Activated T-cell treated with anti-CD3 and anti-CD28 coated beads for 4 hours (primary cell): Measurements from ENCODE around the gene CDS1.
"Not testable (repeated sequence)": the region's sequence is repeated elsewhere in the genome, so short reads cannot be mapped to it uniquely, and the experiment has no call there.

Source experiments
- DNase-seq: peaks from one replicate; pipeline ENCODE4 v3.0.0-alpha.2; 2020

The CDS1 gene

DNA sequence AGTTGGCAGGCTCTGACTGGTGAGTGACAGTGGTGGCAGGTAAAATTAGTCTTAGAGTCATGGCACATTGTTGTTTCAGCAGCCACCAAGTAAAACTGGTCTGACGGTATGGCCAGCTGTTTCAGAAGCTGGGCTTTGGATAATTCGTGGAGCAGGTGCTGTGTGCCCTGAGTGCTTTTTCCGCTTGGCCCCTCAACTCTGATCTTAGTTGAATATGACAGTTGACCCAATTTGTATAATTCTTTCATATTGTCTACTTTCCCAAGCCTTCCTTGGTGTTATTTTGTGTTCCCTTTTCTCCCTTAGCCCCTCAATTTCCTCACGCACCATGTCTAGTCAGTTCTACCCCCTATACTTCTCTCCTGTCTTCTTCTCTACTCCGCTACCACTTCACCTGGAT, 32.0 kb downstream of the CDS1 start:
- no peak for DNase-seq

DNA sequence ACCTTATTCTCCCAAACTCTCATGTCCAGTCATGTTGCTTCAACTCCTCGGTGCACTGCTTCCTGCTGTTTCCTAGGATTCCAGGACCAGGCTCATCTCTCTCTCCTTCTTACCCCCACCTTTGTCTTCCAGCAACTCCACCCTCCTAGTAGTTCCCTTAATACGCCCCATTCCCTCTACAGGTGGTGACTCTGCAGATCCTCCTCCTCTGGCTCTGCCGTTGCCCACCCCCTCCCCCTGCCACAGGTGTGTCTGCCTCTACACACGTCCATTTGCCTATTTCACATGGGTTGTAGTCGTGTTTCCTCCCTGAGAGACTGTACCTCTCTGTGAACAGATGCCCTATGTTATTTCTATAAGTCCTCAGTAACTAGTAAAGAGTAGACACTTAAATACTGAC, 32.4 kb downstream of the CDS1 start:
- DNase-seq = no peak

DNA sequence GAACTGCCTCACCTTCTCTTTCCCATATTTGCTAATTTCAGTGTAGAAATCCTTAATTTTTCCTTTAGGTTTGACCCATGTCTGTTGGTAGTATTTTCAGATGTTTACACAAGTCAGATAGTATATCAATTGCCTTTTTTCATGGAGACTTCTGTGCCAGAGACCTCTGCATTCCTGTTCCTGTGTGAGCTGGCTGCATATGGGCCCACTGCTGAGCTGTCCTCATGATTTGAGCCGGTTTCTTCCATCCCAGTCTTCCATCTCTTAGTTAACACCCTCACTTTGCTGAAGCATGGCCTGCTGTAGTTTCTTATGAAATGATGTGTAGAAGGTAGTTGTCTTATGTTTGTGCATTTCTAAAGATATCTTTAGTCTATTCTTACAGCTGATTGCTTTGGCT, 40.0 kb downstream of the CDS1 start:
- DNase-seq = no peak

DNA sequence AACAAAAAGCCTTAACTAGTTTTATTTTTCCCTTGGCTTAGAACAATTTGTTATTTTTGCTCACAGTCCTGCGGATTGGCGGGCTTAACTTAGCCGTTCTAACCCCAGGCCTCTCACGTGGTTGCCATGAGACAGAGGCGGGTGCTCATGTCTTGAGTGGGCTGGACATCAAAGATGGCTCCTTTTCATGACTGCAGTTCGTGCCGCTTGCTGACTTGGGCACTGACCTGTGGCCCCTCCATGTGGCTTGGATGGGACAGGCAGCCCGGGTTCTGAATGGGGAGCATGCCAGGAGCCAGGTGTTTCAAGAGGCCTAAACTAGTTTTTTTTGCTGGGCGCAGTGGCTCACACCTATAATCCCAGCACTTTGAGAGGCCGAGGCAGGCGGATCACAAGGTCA, 40.7 kb downstream of the CDS1 start:
- no peak for DNase-seq

DNA sequence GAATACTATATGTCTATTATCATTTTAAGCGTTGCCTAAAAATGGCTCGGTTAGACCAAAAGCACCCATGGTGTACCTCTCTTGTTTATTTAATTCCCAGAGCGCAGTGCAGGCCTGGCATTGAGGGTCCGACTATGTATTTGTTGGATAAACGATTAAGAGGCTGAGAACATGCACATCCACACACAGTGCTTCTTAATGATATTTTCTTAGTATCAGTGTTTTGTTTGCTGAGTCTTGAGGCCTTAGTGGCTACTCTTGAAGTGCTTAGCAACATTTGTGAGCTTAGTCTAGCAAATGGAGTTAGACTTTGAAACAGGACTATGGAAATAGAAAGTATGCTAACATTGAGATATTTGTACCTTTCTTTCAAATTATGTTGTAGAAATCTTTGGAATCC, 43.7 kb downstream of the CDS1 start:
- DNase-seq = no peak

DNA sequence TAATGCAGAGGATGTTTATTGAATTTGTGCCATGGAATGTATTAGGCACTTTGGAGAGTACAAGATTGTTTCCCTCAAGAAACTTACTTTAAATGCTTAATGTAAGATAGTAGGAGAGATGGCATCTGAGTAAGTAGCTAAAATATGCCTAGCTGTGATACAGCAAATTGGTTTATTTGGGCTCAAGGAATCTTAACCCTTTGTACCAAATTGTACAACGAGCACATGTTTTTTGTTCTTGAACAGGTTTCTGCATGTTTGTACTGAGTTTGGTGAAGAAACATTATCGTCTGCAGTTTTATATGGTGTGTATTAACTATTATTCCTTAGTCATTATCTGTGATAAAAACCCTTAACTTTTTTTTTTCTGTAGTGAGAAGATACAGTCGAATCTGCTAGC, 48.6 kb downstream of the CDS1 start:
- DNase-seq = no peak

DNA sequence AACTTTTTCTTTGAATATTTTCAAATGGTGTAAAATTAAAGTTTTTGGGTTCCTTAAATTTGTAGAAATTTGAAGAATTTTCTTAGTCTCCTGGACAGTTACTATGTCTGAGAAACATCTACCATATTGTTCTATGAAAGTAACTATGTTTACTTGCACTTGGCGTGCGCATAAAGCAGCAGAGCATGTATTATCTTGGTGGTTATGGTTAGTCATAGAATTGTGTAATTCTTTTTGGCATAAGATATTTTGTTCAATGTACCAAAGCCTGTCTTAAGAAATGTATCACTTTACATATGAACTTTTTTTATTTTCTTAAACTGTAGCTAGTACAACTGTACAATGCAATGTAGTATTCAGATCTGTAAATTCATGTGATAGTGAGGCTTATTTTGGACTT, 49.2 kb downstream of the CDS1 start:
- no peak for DNase-seq

DNA sequence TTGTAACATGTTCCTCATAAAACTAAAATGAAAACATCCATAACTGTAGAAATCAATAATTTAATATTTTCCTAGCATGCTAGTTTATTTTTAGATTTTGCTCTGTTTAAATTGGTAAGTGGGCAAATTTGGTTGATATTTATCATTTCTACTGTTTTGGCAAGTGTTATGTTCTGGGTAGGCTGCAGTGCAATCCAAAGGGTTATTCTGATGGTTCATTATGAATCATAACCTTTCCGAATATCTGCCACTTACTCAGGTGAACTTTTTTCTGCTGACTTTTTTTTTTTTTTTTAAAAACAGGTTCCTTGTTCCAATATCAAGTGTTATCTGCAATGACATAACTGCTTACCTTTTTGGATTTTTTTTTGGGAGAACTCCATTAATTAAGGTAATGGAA, 52.0 kb downstream of the CDS1 start:
- DNase-seq = no peak

DNA sequence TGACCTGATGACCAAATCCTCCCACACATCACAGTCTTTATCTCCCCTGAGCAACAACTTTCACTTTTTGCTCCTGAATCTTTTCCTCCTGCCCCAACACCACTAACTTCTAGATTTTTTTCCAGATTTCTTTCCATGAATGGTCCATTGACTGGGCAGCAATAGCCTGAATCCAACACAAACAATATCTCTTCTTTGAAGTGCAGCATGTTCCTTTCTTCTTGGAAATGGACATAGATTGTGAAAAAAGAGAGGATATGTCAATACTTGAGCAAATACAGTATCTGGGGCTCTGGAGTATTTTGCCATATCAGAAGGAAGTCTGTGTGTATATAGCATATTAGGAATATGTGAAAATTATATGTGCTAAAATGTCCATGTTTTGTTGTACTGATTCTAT, 55.2 kb downstream of the CDS1 start:
- DNase-seq = no peak

DNA sequence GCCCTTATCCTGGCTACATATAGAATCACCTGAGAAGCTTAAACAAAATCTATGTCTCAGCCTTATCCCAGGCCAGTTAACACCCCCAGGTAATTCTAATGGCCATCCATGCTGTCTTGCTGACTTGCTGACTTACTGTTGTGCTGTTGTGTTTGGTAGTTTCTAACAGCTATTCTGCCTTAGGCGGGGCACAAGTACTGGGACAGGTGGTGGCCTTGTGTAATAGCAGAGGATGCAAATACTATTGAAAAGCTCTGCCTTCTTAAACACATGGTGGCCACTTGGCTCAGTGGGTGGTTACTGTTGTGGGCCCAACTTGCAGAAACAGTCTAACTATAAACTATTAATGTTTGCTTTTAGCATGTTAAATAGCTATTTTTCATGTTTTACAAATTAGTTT, 56.2 kb downstream of the CDS1 start:
- DNase-seq = no peak

DNA sequence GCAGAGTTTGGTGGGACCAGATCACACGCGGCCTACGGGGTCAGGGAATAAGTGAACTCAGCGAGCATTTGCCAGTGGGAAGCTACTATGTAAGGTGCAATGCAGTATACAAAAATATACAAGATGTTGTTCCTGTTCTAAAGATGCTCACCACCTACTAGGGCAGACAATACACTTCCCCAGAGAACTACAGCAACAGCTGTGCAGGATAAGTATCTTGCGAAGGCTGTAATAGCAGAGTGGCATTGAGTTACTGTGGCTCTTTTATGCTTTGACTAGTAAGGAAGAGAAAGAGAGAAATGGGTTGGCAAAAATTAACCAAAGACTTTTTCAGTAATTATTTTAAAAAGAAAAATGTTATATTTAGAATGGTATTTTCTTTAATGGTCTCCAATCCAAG, 61.2 kb downstream of the CDS1 start:
- no peak for DNase-seq

DNA sequence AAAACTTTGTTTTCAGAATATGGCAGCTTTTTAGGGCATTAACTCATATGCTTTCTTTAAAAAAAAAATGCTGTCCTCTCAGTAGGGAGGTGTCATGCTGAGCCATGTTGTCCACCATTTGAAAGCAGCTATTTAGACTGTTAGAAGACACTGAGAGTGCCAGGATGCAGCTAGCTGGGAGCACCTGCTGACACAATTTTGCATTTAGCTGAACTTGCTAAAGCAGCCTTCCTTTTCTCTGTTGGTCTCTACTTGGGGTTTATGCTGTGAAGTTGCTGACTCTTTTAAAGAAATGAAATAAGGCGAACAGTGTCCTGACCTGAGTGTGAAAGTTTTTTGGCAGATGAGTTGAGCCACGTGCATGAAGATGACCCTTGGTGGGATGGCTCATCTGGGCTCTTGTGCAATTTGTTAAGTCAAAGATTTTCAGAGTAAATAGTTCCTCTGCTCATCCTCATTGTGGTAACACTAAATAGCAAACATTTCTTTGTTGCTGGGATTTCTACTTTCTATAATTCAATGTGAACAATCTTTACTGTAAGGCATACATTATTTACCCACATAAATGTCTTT, 64.5 kb downstream of the CDS1 start:
- no peak for DNase-seq

DNA sequence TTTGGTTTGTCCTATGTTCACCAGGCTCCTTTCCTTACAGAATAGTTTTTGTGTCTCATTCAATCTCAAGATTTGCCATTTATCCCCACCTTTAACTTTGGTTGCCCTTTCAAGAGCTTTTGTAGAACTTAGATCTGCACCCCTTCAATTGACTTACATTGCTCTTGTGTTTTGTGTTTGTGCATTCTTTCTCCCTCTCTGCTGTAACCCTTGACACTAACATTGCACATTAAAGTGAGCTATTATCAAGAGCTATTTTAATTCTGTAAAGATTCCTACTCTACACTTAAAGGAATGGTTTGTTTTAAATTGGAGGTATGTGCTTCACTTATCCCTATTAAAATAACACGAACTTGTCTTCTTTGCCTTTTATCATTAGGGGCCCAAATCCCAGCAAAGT, 65.3 kb downstream of the CDS1 start:
- no peak for DNase-seq

DNA sequence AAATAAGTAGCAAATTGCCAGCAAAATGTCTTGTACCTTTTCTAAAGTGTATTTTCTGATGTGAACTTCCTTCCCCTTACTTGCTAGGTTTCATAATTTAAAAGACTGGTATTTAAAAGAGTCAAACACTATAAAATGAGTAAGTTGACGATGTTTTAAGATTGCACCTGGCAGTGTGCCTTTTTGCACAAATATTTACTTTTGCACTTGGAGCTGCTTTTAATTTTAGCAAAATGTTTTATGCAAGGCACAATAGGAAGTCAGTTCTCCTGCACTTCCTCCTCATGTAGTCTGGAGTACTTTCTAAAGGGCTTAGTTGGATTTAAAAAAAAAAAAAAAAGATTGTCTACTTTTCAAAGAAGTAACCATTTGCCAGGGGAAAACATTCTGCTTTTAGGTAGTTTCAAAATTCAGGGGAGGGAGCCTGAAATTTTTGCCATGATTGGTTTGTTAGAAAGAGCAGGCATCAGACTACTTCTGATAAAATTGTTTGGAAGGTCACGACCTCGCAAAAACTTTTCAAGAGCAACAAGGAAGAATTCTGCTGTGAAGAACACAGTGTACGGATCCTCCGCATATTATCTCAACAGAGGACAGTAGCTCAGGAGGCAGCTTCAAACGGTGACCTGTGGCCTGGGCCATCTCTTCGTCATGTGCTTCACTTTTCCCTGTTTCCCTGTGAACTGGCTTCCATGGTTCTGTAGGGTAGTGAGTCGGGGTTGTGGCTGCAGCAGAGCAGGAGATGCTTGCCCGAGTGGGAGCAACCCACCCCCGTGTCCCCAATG, 66.1 kb downstream of the CDS1 start:
- no peak for DNase-seq

DNA sequence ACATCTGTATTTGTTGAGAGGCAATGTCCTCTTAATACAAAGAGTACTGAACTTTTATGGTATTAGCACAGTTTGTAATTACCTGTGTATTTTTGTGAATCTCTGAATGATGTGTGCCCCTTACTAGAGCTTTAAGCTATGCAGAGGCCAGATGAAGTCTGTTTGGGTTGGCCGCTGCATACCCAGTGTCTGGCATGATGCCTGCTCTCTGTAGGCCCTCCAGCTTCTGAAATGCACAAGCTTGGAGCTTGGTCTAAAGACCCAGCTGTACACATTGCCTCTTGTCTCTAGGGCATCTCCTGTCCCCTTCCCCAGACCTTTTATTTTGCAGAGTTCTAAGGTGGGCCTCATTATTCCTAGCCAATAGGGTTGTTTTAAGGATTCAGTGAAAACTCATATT, 68.6 kb downstream of the CDS1 start:
- DNase-seq = no peak

DNA sequence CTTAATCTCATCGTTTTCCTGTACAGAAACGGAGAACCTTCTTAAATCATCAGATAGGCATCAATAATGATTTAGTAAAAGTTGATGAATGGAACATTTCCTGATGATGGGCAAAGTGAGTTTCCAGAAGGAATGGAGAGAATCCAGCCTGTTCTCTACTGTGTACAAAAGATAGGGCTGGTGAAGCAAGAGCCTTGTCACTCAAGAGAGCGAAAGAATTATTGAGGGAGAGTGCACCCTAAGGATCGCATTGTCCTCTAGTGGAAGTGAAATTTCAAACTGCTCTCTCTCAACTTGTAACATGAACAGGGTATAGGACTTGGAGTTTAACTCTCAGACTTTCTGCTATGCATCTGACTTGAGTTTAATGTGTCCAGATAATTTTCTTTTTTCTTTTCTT, 69.6 kb downstream of the CDS1 start:
- no peak for DNase-seq

DNA sequence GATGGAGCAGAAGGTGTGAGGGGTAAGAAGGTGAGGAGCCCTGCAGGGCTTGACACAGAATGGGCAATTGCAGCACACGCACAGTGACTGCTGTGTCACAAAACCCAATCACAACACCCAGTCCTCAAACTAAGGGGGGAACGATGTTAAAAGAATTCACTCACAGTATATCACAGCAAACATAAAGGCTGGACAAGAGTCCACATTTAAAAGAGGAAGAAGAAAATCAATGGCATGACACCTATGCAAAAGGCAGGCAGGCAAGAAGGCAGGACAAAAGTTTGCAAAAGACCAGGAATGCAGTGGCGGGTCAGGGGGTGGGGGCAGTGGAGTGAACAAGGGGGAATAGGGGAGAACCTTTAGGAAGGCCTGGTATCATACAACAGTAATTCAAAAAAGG, 77.7 kb downstream of the CDS1 start:
- no peak for DNase-seq

DNA sequence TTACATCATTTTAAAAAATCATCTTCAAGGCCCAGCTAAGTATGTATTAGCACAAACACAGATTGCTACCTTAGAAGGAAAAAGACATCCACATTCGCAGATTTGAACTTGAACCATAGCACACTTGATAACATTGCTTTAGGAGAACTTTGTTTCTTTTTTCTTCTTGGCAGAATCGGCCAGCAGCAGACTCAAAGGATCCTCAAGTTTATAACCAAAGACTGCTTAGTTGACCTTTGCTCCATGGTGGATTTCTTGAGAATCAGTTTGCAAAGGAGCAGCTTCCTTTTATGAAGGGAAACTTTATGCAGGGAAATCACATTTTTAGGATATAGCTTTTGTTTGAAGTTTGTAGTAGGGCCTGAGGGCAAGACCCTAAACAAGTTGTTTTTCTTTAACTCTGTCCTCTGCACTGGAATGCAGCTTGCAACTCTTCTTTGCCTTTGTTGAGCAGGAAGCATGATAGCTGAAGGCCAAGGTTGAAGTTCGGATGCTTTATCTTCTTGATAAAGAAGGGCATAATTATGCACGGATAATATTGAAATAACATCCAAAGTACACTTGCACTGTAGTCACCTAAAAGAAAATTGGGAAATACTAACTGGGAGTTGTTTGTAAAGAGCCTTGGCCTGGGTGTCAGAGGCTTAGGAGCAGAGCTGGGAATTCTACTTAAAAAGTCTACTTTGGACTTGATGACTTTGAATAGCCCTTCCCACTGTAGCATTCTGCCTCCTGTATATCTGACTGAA, 78.4 kb downstream of the CDS1 start:
- DNase-seq = no peak

DNA sequence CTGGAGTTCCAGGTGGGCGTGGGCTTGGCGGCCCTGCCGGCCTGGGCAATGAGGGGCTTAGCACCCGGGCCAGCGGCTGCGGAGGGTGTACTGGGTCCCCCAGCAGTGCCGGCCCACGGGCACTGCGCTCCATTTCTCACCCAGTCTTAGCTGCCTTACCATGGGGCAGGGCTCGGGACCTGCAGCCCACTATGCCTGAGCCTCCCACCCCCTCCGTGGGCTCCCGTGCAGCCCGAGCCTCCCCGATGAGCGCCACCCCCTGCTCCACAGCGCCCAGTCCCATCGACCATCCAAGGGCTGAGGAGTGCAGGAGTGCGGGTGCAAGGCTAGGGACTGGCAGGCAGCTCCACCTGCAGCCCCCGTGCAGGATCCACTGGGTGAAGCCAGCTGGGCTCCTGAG, 81.8 kb downstream of the CDS1 start:
- DNase-seq = not testable (repeated sequence)

DNA sequence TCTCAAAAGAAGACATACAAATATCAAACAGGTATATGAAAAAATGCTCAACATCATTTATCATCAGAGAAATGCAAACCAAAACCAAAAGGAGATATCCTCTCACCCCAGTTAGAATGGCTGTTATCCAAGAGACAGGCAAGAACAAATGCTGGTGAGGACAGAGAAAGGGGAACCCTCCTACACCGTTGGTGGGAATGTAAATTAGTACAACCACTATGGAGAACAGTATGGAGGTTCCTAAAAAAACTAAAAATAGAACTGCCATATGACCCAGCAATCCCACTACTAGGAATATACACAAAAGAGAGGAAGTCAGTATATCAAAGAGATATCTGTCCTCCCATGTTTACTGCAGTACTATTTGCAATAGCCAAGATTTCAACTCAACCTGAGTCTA, 83.5 kb downstream of the CDS1 start:
- no peak for DNase-seq

DNA sequence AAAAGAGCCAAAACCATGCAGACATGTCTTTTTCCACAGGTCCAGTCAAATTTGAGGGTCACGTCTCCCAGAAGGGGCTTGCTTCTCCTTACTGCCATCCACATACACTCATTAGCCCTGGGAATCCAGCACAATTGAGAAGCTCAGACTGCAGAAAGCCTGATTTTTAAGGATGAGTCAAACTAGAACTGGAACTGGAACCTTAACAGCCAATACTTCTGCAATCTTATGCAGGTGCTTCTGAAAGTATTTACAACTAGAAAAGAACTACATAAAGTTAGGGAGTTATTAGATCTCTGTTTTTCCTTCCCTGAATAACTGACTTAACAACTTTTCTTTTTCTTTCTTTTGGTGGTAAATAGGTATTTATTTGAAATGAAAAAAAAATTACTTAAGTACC, 86.3 kb downstream of the CDS1 start:
- DNase-seq = no peak

DNA sequence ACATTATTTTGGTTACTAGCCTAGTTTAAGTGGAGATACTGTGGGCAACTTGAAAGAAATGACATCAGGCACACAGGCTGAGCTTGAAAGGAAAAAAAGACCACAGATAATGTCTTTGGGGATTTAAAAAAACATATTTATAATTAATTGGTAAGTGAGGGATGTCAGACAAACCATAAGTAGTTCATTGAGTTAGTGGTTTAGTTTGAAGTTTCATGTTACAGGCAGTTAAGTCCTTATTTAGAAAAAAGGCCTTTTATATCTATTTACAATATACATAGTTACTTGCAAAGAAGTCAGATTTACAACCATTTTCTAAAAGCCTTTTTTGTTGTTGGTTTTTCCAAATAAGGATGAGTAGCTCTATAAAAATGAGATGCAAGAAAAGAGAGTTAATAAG, 89.2 kb downstream of the CDS1 start:
- no peak for DNase-seq

DNA sequence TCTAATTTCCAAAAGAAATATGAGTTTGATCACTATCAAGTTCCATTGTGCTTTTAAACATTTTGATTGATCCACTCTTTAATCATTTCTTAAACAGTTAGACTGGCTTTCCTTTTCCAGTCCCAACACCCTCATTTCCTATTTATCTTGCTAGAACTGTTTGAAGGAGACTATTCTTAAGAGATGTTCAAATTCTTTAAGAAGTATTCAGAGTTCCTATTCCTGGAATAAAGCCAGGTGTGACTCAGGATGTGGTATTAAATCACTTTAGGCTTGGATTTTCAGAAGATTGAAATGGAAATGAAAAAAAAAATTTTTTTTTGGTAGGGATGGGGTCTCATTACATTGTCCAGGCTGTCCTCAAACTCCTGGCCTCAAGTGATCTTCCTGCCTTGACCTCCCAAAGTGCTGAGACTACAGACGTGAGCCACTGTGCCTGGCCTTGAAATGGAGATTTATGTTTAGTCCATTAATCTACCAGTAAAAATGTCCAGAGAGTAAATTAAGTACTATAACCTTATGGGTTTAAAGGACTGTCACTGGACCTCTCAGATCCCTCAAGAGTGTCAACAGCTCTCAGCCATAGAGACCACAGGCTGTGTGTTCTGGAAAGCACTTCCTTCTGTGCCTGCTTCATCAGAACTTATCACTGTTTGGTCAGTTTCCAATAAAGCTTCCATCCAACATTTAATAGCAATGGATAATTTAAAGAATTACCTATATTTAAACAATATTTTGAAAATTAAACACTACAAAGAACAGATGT, 90.7 kb downstream of the CDS1 start:
- no peak for DNase-seq

DNA sequence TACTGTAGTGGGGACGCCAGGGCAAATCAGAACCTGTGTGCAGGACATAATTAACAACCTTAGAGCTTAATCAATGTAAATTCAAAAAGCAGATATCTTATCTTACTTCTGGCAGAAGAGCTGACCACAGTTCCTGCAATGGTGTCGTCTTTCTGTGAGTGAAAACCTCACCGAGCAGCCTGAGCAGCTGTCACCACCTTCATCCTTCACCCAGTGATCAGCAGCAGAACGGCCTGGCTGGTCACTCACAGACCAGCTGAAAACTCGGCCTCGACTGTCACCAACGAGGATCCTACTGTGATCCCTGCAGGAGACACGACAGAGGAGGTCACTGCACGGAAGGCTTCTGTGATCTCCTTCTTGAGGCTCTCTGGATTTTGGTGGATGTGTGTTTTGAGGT, 94.2 kb downstream of the CDS1 start:
- DNase-seq = no peak
